ENCODE data around the gene PALD1. TPM values are rescaled to one million over a fixed set of nuclear protein-coding genes. Genes with fewer than 3 reads are reported as not detected.
A peak's percentile ranks its signal among the peaks of the same experiment; 100 is the strongest.

The PALD1 gene
- total and polyA plus RNA-seq, 2 experiments from 2014 or later: 11.9 to 58.2 TPM

GRCh38 chr10:70537398-70538194 lies 59.0 kb downstream of the PALD1 start:
- TF ChIP-seq ZNF462 (CRISPR knock-in tag; IDR thresholded peaks at IDR 0.05): no peak
- TF ChIP-seq EZH2 (IDR thresholded peaks at IDR 0.05; ENCODE audit: low read depth, unreplicated experiment): no peak
- TF ChIP-seq CTCF (conservative IDR thresholded peaks at IDR 0.05; ENCODE audit: low read depth in 2 of 2): peak; percentile 74 to 86
- peaks cover 11% of the 10 kb centered on the region for H3K4me1 ChIP-seq (ENCODE audit: insufficient read depth)
- no peaks in the 10 kb centered on the region for H4K20me1 ChIP-seq (replicated peaks; ENCODE audit: insufficient read depth)
- H3K27me3 Mint-ChIP-seq (ENCODE audit: insufficient read depth, low read depth, poor library complexity): peaks cover 9% of the 10 kb centered on the region
- no peak overlapping the region; the same call in 1 of the 2 replicates for H3K27ac ChIP-seq (ENCODE audit: low read depth)
- ATAC-seq (peak; percentile 88), DNase-seq (ENCODE audit: low spot score) (peak; percentile 86)
- H3K4me3 Mint-ChIP-seq: no peak overlapping the region
- H3K4me1 Mint-ChIP-seq: peaks cover 15% of the 10 kb centered on the region
- H3K27me3 ChIP-seq (ENCODE audit: insufficient read depth): no peaks in the 10 kb centered on the region
- no peaks in the 10 kb centered on the region for H3F3A ChIP-seq (replicated peaks; ENCODE audit: low read depth)
- no peak overlapping the region for H3K4me2 ChIP-seq
- H3K36me3 Mint-ChIP-seq (ENCODE audit: low read depth): peaks cover 8% of the 10 kb centered on the region; the same call in 1 of the 3 replicates
- H3K4me3 ChIP-seq: no peak overlapping the region
- peaks cover 2% of the 10 kb centered on the region; the same call in 1 of the 2 replicates for H3K36me3 ChIP-seq (ENCODE audit: insufficient read depth)
- no peak overlapping the region for H2AFZ ChIP-seq
- H3K9me2 ChIP-seq (ENCODE audit: insufficient read depth): no peaks in the 10 kb centered on the region
- no peak overlapping the region for H3K27ac Mint-ChIP-seq
- H3K79me2 ChIP-seq (replicated peaks; ENCODE audit: insufficient read depth): no peaks in the 10 kb centered on the region
- H3K9me3 Mint-ChIP-seq: no peaks in the 10 kb centered on the region
